HFFc6 (cell line): ENCODE results near the gene TSPAN32. TPM values are rescaled to one million over a fixed set of nuclear protein-coding genes. Genes with fewer than 3 reads are reported as not detected.

Experiments used
- DNase-seq: peaks from one replicate; pipeline ENCODE4 v3.0.0-alpha.2; 2018
- H3K27ac Mint-ChIP-seq: 2 replicates; pipeline ENCODE4 v1.8.0; 2020; ENCODE audit warnings: mild to moderate bottlenecking, mixed read lengths
- H3K27me3 Mint-ChIP-seq: 2 replicates; pipeline ENCODE4 v1.8.0; 2021; ENCODE audit warnings: mild to moderate bottlenecking, moderate library complexity, mixed read lengths; ENCODE audit not compliant: insufficient read depth
- H3K36me3 Mint-ChIP-seq: 2 replicates; pipeline ENCODE4 v1.8.0; 2021; ENCODE audit warnings: low read depth, mixed read lengths
- H3K4me1 Mint-ChIP-seq: 2 replicates; pipeline ENCODE4 v1.8.0; 2020; ENCODE audit warnings: low read depth, mixed read lengths
- H3K4me3 Mint-ChIP-seq: 2 replicates; pipeline ENCODE4 v1.8.0; 2020; ENCODE audit warnings: mild to moderate bottlenecking, moderate library complexity, mixed read lengths
- H3K9me3 Mint-ChIP-seq: 2 replicates; pipeline ENCODE4 v1.8.0; 2020; ENCODE audit warnings: mild to moderate bottlenecking, mixed read lengths
- total RNA-seq, 6 experiments: library from RNA; stranded (reverse); fragmentation: NEBNext Ultra II Directional; extraction: Animal tissue kit (Norgen Biotek cat#: 25700); gene quantifications; 2 replicates in 1 of 6; 3 replicates in 5 of 6; pipeline ENCODE4 v1.2.3, GENCODE V29; 2021
- TF ChIP-seq, protein P1 (sequence below): fragments of 200-600 bp; sonication (generic); IDR thresholded peaks from 2 replicates; pipeline ENCODE4 v1.5.0; 2021; ENCODE audit warnings: antibody characterized with exemption, mild to moderate bottlenecking

Gene TSPAN32
- total RNA-seq, 6 experiments from 2014 or later, result not detected

DNA sequence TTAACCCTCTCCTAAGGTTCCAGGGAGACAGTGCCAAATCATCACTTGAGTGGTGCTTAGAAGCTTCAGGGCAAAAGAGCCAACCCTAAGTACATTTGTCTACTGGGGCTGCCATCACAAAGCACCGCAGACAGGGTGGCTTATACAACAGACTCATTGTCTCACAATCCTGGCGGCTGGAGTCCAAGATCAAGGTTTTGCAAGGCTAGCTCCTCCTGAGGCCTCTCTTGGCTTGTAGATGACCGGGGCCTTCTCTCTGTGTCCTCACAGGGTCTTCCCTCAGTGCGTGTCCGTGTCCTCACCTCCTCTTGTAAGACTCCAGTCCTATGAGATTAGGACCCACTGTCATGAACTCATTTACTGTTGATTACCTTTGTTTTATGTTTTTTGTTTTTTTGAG is 41.2 kb downstream of the TSPAN32 start:
- Mint-ChIP-seq H3K27ac (no peak overlapping the region), H3K9me3 (peaks cover 6% of the 10 kb centered on the region), H3K36me3 (peaks cover 9% of the 10 kb centered on the region; the same call in 1 of the 2 replicates), H3K4me3 (no peak overlapping the region), H3K4me1 (no peaks in the 10 kb centered on the region), H3K27me3 (peaks cover 35% of the 10 kb centered on the region)
- TF ChIP-seq, protein P1, sequence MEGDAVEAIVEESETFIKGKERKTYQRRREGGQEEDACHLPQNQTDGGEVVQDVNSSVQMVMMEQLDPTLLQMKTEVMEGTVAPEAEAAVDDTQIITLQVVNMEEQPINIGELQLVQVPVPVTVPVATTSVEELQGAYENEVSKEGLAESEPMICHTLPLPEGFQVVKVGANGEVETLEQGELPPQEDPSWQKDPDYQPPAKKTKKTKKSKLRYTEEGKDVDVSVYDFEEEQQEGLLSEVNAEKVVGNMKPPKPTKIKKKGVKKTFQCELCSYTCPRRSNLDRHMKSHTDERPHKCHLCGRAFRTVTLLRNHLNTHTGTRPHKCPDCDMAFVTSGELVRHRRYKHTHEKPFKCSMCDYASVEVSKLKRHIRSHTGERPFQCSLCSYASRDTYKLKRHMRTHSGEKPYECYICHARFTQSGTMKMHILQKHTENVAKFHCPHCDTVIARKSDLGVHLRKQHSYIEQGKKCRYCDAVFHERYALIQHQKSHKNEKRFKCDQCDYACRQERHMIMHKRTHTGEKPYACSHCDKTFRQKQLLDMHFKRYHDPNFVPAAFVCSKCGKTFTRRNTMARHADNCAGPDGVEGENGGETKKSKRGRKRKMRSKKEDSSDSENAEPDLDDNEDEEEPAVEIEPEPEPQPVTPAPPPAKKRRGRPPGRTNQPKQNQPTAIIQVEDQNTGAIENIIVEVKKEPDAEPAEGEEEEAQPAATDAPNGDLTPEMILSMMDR, result no peak
- DNase-seq, result no peak

DNA sequence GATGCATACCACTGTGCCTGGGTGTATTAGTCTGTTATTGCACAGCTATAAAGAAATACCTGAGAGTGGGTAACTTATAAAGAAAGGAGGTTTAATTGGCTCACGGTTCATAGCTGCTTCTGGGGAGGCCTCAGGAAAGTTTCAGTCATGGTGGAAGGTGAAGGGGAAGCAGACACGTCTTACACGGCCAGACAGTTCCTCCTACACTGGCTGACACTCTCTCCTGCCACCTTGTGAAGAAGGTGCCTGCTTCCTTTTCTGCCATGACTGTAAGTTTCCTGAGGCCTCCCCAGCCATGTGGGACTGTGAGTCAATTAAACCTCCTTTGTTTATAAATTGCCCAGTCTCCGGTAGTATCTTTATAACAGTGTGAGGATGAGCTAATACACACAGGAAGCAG is 41.7 kb downstream of the TSPAN32 start:
- Mint-ChIP-seq H3K27me3 (peaks cover 31% of the 10 kb centered on the region), H3K4me3 (no peak overlapping the region)

DNA sequence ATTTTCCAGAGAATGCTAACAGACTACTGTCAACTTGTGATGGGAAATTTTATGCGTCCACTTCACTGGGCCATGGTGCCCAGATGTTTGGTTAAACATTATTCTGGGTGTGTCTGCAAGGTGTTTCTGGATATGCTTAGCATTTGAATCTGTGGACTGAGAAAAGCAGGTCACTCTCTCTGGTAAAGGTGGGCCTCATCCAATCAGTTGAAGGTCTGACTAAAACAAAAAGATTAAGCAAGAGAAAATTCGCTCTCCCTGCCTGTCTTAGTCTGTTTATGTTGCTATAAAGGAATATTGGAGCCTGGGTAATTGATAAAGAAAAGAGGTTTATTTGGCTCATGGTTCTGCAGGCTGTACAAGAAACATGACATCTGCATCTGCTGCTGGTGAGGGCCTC is 43.2 kb downstream of the TSPAN32 start:
- peaks cover 16% of the 10 kb centered on the region for H3K36me3 Mint-ChIP-seq
- no peak for DNase-seq
- H3K27me3 Mint-ChIP-seq, result peaks cover 22% of the 10 kb centered on the region
- peaks cover 27% of the 10 kb centered on the region for H3K9me3 Mint-ChIP-seq
- TF ChIP-seq, protein P1, result no peak
- no peak overlapping the region for H3K4me3 Mint-ChIP-seq
- no peak overlapping the region for H3K27ac Mint-ChIP-seq
- no peaks in the 10 kb centered on the region for H3K4me1 Mint-ChIP-seq

More for the DNA sequence above, 41.7 kb downstream of the TSPAN32 start:
- DNase-seq, result no peak
- Mint-ChIP-seq H3K36me3 (peaks cover 9% of the 10 kb centered on the region; the same call in 1 of the 2 replicates), H3K9me3 (peaks cover 11% of the 10 kb centered on the region), H3K27ac (no peak overlapping the region), H3K4me1 (no peaks in the 10 kb centered on the region)
- TF ChIP-seq, protein P1, result no peak

DNA sequence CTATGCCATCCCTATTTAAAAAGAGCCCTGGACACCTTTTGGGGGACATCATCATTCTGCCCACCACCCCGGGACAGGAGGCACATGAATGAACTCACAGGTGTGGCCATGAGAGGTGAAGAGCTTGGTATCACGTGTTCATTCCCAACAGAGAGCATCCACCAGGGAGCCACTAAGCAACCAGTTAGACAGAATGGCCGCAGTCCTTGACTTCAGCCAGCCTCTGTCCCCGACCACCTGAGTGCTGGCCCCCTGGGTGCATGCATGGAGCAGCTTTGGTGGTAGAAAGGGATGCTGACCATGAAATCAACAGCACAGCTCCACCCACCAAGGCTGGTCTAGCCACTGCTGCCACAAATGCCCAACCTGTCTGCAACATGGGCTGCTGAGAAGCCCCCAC is 44.2 kb downstream of the TSPAN32 start:
- no peak overlapping the region for H3K27ac Mint-ChIP-seq
- H3K36me3 Mint-ChIP-seq, result peaks cover 16% of the 10 kb centered on the region
- TF ChIP-seq, protein P1, result no peak
- H3K4me1 Mint-ChIP-seq, result no peaks in the 10 kb centered on the region
- no peak for DNase-seq
- H3K4me3 Mint-ChIP-seq, result no peak overlapping the region
- H3K27me3 Mint-ChIP-seq, result peaks cover 21% of the 10 kb centered on the region
- H3K9me3 Mint-ChIP-seq, result peaks cover 37% of the 10 kb centered on the region

DNA sequence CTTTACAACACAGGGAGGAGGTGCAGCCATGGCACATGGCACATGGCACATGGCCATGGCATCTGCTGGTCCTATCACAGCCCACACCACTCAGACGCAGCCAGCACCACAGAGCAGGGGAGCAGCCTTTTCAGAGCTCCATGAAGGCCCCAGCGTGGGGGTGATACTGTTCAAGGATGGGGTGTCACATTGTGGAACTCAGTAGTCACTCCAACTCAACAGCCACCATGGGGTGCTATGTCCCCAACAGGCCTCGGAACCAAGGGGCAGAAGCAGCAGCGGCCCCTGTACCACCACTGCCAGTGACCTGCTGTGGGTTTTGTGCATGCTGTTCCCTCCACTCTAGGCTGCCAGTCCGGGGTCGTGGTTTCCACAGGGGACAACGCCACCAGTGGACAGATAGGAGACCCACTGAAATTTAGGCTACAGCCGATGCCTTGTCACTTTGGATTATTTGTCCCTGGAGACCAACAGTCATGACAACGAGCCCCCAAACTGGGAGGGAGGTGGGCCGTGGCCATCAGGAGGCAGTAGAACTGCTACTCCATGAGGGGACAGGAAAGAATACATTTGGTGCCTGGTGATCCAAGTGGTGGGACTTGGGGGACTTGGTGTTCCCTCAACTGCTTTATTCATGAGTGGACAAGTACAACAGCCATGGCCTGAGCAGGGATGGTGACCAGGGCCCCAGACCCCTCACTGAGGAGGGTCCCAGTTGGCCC is 44.9 kb downstream of the TSPAN32 start:
- no peak overlapping the region for H3K4me3 Mint-ChIP-seq
- H3K9me3 Mint-ChIP-seq, result peaks cover 39% of the 10 kb centered on the region
- H3K36me3 Mint-ChIP-seq, result peaks cover 16% of the 10 kb centered on the region
- DNase-seq, result no peak
- H3K27me3 Mint-ChIP-seq, result peaks cover 18% of the 10 kb centered on the region
- TF ChIP-seq, protein P1, result no peak
- H3K27ac Mint-ChIP-seq, result no peak overlapping the region
- H3K4me1 Mint-ChIP-seq, result no peaks in the 10 kb centered on the region
